Activated CD8-positive, alpha-beta memory T cell treated with anti-CD3 and anti-CD28 coated beads, Interleukin-2, amount 50 U/mL, for 24 hours (primary cell): ENCODE results near the gene GABBR2.

Source experiments
- DNase-seq: peaks from one replicate; pipeline ENCODE4 v3.0.0-alpha.2; 2020; ENCODE audit errors: extremely low read depth

The GABBR2 gene

DNA sequence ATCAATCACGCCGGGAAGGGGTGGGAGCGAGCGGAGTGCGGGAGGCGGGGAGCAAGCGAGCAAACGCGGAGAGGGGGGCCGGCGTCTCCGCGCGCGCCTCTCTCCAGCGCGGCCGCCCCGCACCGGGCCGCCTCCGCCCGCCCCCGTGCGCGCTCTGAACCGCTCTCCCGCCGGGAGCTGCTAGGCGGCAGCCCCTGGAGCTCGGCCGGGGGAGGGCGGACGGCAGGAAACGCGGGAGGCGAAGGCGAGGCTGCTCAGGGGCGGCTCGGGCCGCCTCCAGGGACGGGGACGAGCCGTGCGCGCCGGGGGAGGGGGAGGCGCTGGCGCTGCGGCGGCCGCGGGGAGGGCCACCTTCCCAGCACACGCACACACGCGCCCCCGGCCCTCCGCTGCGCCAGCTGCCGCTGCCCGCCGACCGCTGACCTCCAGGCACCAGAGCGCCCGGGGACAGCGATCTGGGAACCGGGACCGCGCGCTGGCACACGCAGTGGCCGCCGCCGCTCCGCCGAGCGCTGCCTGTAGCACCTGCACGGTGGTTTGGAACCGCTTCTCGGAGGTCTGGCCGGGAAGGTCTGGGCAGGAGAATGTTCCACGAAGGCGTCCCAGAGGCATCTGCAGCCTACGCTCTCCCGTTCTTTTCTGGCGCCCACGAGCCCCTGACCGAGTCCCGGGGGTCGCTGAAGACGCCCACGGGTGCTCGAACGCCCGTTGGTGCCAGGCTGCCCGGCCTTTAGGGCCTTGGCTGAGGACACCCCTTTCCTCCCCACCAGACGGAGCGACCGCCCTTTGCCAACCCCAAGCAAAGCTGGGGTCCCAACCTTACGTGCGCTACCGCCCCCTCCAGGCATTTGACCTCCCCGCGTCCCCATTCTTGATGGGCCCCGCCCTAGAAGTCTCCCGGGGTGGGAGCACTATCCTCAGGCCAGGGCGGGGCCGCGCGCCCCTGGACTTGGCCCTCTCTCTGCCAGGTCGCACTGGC, at the start of gene GABBR2:
Gene GABBR2 (minus strand): TSS at position 3 of the 979 bp plus-strand sequence. CDS start 198 bp downstream, outside the sequence.
- no peak for DNase-seq

DNA sequence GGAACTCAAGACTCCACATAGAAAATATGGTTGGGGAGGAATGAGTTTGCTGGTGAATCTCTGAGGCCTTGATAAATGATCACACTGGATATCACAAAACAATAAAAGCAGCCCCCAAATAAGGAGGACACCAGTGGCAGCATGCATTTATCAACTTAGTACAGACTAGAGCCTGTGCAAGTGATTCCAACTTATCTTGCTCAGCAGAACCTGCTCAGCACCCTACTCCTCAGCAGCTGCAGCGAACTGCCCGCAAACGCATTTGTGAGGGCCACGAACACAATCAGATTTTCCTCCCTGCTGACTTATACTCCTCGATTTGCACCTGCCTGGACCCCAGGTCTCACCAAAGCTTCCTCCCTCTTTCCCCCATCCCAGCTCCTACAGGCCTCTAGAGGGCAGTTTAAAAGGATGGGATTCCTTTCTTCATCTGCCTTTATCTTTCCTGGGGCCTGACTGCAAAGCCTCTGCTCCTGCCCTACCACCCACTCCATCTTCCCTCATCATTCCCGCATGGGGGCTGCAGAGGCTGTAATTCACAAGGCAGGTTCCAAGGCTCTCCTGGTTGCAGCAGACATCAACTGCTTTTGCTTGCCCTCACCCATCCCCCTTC, 46.4 kb upstream of the GABBR2 start:
- no peak for DNase-seq

DNA sequence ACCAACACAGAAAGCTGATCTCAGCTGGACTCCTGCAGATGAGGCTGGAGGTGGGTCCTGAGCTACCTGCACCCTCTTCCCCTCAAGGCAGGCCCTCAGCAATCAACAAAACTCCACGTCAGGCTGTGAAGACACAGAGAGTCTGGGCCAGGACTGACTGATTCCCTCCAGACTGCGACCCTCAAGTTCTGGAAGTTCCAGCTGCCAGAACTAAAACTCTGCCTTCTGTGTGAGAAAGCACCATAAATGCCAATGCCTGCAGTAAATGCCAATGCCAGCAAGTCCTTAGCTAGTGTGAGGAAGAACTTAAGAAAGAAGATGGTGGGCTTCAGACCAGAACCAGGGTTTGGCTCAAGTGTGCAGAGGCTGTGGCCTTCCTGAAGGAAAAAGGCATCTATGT, 42.5 kb upstream of the GABBR2 start:
- no peak for DNase-seq

DNA sequence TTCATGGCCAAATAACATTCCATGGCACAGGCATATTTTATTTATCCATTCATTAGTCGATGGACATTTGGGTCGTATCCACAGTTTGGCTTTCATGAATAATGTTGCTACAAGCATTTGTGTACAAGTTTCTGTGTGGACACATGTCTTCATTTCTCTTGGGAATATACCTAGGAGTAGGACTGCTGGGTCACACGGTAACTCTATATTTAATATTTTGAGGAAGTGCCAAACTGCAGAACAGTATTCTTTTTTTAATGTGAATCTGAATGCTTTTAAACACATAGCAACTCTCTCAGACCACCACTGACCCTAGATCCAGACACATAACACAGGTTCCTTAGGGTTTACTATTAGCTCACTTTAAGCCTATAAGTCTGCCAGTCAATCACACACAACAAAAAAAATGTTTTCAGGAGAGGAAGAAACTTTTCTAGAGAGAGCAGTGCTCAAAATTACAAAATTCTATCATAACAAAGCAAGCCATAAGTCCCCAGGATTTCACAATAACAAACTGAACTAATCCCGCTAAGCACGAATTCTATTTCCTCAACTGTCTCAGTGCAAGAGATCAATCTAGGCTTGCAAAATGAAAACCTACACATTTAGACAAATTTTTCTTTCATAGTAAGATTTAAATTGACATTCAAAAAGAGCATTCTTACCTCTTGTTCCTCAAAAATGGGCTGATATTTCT, 41.8 kb upstream of the GABBR2 start:
- DNase-seq, result no peak

DNA sequence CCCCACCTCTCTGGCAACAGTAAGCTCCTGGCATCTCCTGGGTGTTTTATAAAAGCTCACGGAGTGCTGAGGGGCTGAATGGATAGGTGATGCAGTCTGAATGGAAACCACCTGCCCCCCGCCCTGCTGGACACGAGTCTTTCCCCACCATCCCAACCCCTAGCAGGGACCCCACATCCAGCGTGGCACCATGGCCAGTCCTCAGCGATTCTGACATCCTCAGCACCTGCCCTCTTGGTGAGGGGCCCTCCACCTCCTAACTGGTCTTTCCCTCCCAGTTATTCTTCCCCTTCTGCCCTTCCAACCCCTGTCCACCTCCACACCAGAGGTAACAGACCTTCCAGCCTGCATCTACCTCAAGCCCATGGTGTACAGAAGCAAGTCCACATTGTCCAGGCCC, 38.7 kb upstream of the GABBR2 start:
- DNase-seq, result no peak

DNA sequence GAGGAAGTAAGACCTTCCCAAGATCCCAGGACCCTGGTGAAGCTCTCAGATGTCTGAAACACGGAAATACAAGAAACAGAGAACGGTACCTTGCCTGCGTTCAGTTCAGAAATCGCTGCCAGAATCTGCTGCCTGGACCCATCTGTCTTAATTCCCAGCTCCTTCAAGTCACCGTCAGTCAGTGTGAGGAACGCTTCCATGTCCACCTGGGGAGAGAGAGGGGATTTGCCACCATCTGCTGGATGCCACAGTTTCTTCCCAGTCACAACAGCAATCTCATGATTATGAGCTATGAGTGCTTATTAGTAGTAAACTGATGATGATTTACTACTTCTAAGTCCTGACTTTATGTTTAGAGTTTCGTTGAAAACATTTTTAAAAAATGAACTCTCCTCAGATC, 36.7 kb upstream of the GABBR2 start:
- no peak for DNase-seq

DNA sequence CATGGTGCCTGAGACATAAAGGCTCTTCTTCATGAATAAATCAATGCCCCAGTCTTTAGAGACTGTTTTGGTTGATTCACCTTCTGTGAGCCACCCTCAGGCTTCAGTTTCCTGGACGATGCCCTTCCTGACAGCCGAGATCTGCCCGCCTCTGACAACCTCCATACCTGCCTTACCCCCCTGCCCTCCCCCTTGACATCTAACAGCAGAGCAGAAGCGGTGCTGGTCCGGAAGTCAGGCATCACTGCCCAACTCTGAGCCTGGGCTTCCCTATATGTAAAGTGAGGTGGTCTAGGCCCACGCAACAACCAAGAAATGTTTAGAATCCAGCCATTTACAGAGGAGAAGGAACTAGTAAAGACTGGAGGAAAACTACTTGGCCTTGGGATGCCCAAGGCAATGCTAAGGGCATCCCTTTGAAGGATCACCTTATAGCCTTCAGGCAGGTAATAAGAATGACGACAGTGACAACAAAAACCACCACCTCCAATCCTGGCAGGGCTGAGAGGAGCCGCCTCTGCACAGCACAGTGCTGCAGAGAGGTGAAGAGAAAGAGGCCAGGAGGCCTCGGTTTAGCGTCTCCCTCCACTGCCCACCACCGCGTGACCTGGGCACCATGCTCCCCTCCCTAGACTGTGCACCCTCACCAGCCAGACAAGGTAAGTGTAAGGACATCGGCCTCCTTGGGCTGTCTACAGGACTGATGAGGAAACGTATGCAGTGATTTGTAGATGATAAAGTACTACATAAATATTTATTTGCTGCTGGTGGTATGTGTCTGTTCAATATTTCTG, 35.3 kb upstream of the GABBR2 start:
- DNase-seq, result no peak

DNA sequence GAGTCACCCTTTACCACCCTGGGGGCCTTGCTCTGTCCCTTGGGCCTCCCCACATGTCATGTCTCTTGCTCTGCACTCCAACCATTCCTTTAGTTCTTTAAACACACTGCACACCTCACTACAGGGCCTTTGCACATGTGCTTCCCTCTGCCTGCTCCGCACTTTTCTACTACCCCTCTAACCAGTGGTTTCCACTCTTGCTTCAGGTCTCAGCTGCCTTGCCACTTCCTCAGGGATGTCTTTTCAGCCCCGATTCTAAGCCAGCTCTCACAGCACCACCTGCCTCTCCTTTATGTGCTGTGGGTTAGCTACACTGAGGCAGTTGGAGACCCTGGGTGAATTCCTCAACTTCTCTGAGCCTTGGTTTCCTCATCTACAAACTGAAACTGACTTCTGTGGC, 34.6 kb upstream of the GABBR2 start:
- DNase-seq, result no peak

DNA sequence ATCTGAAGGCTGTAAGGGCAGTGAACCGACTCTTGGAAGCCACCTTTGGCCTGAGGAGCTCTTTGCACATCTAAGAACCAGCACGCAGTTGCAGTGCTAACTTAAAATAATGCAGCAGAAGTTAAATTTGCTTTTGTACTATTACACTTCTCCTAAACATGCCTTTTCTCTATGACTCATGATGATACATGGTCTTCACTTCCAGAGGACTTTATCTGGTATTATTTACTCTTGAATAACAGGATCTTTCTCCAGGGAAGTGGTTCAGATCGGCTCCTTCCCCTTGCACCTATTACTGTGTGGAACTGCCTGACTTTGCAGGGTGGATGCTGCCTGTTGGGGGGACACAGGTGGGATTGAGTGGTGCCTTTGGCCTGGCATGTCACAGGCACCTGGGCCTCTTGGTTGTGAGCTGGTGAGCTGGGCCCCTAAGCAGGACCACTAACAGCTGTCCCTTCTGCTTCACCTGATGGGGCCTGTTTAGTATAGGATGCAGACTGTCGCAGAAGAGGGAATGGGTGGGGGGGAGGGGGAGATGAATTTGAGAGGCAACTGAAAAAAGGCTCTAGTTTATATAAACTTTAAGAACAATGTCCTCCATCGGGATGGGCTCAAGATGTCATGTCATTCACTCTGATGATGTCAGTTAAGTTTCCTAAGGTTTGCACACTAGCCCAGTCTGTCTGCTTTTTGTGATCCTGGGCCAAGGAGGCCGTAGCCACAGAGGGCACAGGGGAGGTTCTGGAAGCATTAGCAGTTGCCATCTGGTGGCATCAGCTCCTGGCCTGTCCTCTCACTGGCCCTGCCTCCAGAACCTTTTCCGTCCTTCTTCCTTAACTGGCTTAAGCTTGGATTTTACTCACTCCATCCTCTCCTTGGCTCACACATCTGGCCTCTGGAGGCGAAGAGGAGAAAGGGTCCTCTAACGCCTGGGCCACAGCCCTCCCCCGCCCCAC, 33.9 kb upstream of the GABBR2 start:
- no peak for DNase-seq

DNA sequence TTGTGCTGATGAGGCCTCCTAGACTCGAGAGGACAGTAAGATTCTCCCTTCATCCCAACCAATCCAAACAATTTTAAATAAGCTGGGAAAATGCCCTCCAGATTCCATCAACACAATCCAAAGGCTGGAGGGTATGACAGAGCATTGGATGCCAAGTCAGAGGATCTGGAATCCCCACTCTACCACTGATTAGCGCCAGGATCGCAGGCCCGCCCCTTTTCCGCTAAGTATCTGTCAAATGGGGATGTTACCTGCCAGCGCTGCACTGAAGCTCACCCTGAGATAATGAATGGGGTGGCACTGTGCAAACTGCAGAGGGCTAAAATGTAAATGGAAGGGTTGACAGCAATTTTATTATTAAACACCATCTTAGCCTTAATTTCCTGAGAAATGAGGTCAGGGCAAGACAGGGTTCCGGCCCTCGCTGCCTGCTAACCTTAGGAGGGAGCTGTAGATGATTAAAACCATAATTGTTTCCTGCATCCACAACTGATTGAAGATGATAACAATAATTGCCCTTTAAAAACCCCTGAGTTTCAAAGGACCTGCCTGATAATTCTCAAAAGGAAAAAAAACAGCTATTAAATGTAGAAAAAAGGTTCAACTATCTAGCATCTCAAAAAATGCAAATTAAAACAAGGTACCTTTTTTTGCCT, 31.6 kb upstream of the GABBR2 start:
- no peak for DNase-seq

DNA sequence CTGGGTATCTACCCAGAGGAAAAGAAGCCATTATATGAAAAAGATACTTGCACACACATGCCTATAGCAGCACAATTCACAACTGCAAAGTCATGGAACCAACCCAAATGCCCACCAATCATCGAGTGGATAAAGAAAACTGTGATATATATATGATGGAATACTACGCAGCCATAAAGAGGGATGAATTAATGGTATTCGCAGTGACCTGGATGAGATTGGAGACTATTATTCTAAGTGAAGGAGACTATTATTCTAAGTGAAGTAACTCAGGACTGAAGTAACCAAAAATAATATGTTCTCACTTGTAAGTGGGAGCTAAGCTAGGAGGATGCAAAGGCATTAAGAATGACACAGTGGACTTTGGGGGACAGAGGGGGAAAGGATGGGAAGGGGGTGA, 30.0 kb upstream of the GABBR2 start:
- no peak for DNase-seq

DNA sequence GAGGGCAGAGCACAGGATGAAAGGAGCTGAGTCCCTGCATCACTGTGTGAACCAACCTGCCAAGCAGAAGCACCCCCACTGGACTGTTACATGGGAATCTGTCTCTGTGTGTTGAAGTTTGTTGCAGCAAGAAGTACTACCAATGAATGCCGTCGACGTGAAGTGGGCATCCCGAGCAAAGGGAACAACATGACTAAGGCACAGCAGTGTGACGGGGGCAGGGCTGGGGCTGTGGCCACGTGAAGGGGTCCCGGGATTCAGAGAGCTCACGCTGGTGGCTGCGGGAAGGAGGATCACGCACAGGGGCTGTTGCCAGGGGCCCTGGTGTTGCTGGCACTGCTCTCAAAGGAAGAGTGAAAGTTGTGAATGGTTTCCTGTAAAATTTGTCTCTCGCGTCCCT, 27.5 kb upstream of the GABBR2 start:
- DNase-seq, result no peak

DNA sequence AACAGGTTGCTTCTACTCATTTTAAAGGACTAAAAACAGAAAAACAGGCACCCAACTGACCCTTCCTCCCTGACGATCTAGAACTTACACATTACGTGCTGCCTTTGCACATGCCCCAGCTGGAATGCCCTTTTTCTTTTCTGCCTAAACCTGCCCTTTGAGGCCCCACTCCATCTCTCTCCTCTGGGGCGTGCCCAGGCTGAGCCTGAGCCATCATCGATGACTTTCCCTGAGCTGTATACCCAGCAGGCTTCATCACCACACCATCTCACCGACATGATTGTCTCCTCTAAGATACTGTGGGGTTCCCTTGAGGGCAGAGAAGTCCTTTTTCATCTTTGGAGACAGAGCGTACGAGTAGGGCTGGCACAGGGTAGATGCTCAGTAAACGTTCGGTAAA, 24.1 kb upstream of the GABBR2 start:
- DNase-seq, result no peak

DNA sequence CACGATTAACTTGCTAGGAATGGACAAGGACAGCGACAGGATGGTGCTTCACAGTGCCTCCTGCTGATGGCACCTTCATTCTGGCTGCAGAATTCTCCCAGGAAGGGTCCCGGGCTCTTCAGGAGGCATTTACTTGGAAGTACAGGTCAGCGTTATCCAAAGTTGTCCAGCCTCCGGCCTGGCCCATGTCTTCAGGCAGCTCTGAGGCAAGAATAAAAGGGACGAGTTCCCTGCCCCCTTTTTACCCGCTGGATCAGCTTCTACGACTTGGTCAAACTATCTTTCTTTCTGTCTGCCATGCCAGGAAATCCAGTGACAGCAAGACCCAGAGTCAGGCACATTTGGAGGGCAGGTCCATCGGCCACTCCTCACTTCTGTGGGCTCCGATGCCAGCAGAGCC, 23.4 kb upstream of the GABBR2 start:
- DNase-seq, result no peak

DNA sequence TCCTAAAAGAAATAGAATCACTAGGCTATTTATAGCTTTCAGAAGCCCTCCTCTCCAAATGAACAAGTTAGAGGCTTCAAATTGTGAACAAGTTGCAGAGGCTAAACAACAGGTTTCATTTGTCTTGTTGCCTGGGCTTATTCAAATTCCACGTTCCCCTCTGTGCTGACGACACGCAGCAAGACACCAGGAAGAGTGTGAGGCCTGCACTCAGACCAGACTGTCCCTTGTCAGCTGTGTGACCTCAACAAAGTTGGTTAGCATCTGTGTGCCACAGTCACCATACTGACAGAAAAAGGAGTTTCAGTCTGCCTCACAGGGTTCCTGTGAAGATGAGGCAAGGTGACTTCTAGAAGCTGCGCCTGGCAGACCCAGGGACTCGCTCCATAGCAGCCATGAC, 22.1 kb upstream of the GABBR2 start:
- no peak for DNase-seq

DNA sequence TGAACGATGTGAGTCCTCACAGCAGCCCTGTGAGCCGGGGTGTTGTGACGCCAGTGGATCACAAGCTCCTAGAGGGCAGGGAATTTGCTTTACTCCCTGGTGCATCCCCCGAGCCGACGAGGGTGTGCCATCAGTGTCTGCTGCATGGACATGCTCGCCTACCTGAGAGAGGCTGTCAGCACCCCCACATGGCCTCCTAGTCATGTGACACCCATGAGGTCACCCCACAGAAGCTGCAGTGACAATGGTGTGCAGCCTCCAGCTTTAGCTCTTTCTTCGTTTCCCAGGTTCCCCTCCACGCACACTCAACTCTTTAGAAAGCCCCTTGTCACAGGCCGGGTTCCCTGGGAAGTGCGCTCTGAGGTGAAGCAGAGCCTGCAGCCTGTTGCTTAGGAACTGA, 19.8 kb upstream of the GABBR2 start:
- DNase-seq, result no peak

DNA sequence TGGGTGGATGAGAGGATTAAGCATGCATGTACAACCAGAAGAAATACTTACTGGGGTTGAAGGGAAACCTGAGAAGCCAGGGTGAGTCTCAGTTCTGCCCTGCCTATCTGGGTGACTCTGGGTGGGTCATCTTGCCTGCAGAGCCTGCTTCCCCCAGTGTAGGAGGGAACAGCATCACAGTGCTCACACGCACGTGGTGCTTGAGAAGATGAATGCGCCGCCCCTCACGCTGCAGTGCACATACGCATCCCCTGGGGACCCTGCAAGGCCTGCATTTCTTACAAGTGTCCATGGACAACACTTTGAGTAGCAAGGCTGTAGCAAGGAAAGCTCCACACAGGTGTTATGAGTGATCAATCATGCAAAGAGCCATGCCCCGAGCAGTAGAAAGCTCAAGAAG, 18.7 kb upstream of the GABBR2 start:
- DNase-seq, result no peak

DNA sequence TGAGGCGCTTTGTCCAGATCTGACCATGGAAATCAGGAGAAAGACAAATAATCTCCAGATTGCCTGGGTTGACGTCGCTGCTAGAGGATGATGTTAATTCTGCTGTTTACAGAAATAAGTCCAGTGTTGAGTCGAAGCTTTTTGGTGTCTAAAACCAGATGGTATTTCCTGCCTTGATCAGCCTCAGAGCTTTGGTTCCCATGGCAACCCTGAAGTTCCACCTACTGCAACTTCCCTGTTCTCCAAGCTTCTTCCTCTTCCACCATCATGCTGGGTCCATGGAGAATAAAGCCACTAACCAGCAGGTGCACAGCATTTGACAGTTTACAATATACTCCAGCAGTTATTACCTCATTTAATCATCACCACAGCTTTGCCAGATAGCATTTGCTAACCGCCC, 18.0 kb upstream of the GABBR2 start:
- DNase-seq, result no peak

DNA sequence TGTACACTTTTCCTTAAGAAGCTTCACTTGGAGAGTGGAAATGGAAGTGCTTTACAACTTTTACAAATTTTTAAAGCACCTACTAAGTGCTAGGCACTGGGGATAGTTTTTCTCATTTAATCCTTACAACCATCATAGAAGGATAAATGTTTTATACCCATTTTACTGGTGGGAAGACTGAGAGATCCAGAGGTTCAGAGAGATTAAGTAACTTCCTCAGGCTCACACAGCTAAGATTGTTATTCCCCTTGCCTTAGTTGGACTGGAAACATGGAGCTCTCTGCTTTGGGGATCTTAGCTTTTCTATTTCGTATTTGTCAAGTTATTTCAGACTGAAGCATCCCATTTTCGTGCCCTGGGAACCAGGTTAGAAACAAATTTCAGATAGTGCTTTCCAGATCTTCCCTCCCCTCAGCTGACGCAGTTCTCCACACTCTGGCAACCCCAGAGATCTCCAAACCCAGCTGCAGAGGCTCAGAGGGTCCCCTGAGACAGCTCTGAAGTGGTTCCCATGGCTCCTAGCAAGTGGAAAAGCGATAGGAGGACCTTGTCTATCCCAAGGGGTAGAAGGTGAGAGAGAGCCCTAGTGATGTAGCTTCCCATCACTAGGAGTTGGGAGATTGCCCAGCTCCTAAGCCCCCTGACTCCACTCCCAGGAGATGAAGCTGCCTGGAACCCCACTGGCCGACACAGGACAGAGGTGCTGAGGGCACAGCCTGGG, 16.2 kb upstream of the GABBR2 start:
- DNase-seq, result no peak

DNA sequence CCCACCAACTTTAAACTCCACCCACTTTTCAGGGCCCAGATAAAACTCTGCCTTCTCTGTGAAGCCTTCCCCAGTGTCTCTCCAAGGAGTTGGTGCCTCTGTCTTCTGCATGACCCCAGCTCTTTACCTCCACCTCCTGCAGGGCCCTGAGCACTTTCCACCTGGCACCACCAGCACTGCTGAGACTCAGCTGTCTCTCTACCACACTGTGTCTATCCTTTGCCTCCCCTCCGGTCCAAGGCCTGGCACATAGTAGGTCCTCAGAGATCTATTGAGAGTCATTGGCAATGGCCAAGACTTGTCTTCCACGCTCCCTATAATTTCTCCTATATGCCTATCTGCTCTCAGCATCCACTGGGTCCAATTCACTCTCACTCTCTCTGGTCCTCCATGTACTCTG, 12.9 kb upstream of the GABBR2 start:
- no peak for DNase-seq
